ENCODE results near the gene IPO7. TPM values are rescaled to one million over a fixed set of nuclear protein-coding genes. Genes with fewer than 3 reads are reported as not detected.

The IPO7 gene
- total and polyA plus RNA-seq, 2 donors (not counting 3 experiments of a cell fraction or from before 2014, with no cell fraction given), result 32.9 to 170 TPM

- Histone ChIP-seq H3K4me1 (ENCODE audit: control insufficient read depth, extremely low read depth, insufficient read depth, low read length) (peaks cover 18% of the 10 kb centered on the region), H3K4me3 (replicated peaks in 1 of 3; ENCODE audit: insufficient read depth in 1 of 3, low read depth in 1 of 3, low read length in 3 of 3) (peak overlapping the region; percentile 65 to 90 (median 68)), H3K27ac (ENCODE audit: insufficient read depth, low read depth, low read length) (peak overlapping the region; percentile 76), H3K27me3 (ENCODE audit: control insufficient read depth in 2 of 2, insufficient read depth in 2 of 2, low read length in 2 of 2) (no peaks in the 10 kb centered on the region), H3K9me3 (replicated peaks; ENCODE audit: control insufficient read depth, insufficient read depth, low read length) (no peaks in the 10 kb centered on the region), H3K79me2 (ENCODE audit: control insufficient read depth, insufficient read depth, low read length) (peaks cover 66% of the 10 kb centered on the region), H4K20me1 (replicated peaks; ENCODE audit: control insufficient read depth, extremely low read depth, insufficient read depth, low read length) (peaks cover 20% of the 10 kb centered on the region), H3K36me3 (ENCODE audit: control insufficient read depth in 2 of 2, extremely low read depth in 1 of 2, insufficient read depth in 2 of 2, low read length in 2 of 2) (peaks cover 2% of the 10 kb centered on the region in 2 experiments), H3K9me1 (replicated peaks; ENCODE audit: control insufficient read depth, extremely low read depth, insufficient read depth, low read length) (no peaks in the 10 kb centered on the region), H2AFZ (ENCODE audit: low read depth, low read length) (no peak overlapping the region), H3K4me2 (ENCODE audit: insufficient read depth, low read length) (peak overlapping the region; percentile 90), H3K9ac (replicated peaks; ENCODE audit: extremely low read depth, insufficient read depth, low read length) (peak overlapping the region; percentile 93)
- dilution Hi-C loops (cut with MboI; ENCODE audit: extremely low pct_ligation_motif_present, low sequenced_read_pairs) (no loop called here), intact Hi-C loops (cut with micrococcal nuclease) (loop anchor here (10.0 kb wide), 2 partner anchors 211 to 371 kb away; no protein-coding TSS in a partner anchor)
- POLR2A ChIA-PET, result interaction anchor here (0.9 to 1.5 kb wide), 2 partner anchors 72 to 74 kb away, joined by 3 to 6 read pairs; partner anchors contain the start of genes TMEM41B and ZNF143
- BruUV-seq (replicated peaks), result TSS peak; percentile 39
- DNase-seq (ENCODE audit: low read depth, low spot score) (no peak), FAIRE-seq (no peak)
- no peak for TF ChIP-seq POLR2AphosphoS5 (IDR thresholded peaks at IDR 0.05; ENCODE audit: insufficient read depth, low read depth, low read length)
- TF ChIP-seq JUN (IDR thresholded peaks at IDR 0.05; ENCODE audit: borderline replicate concordance, insufficient read depth, insufficient read length, low read depth), result no peak
- no peak for TF ChIP-seq POLR2A (IDR thresholded peaks at IDR 0.05; ENCODE audit: low read depth, low read length)
- TF ChIP-seq MYC (IDR thresholded peaks at IDR 0.05; ENCODE audit: low read depth, low read length), result no peak
- TF ChIP-seq MAX (IDR thresholded peaks at IDR 0.05; ENCODE audit: insufficient read depth, insufficient read length), result no peak
- TF ChIP-seq FOS (IDR thresholded peaks at IDR 0.05; ENCODE audit: borderline replicate concordance, insufficient read depth, low read length), result no peak
- no peak for TF ChIP-seq EZH2 (IDR thresholded peaks at IDR 0.05; ENCODE audit: borderline replicate concordance, low read depth, low read length, severe bottlenecking)
- TF ChIP-seq CTCF (IDR thresholded peaks at IDR 0.05; ENCODE audit: extremely low read depth in 1 of 2, insufficient read depth in 1 of 2, low read depth in 1 of 2, low read length in 2 of 2), result no peak
- TF ChIP-seq GATA2 (IDR thresholded peaks at IDR 0.05; ENCODE audit: insufficient read depth, insufficient read length, low read depth, low read length), result no peak
- CTCF ChIA-PET, result interaction anchor here (0.7 to 3.4 kb wide), 16 partner anchors 9 to 220 kb away, joined by 3 to 20 read pairs (median 6); partner anchors contain the start of gene DENND5A
Observed at GRCh38 chr11:9386086-9386485, 1.6 kb downstream of the IPO7 start.
